ENCODE results near the gene DLG5. TPM values are rescaled to one million over a fixed set of nuclear protein-coding genes. Genes with fewer than 3 reads are reported as not detected.

Gene DLG5
- total RNA-seq, 1 experiment from 2014 or later, result 51.0 TPM

GRCh38 chr10:77904100-77904840 lies 22.3 kb downstream of the DLG5 start:
- no peak overlapping the region for H3K4me3 Mint-ChIP-seq (ENCODE audit: low read depth, unreplicated experiment)
- CTCF ChIA-PET, result interaction anchor here (0.7 kb wide), 1 partner anchor 58 kb away, joined by 5 read pairs; no protein-coding TSS in a partner anchor
- peaks cover 70% of the 10 kb centered on the region for H3K4me1 Mint-ChIP-seq (ENCODE audit: low read depth, unreplicated experiment)
- DNase-seq, result no peak
- intact Hi-C loops (cut with micrococcal nuclease; ENCODE audit: unreplicated experiment), result no loop called here
- peaks cover 7% of the 10 kb centered on the region for H3K36me3 Mint-ChIP-seq (ENCODE audit: insufficient read depth, unreplicated experiment)
- no TSS peak for BruUV-seq (replicated peaks)
- TF ChIP-seq, protein P1, sequence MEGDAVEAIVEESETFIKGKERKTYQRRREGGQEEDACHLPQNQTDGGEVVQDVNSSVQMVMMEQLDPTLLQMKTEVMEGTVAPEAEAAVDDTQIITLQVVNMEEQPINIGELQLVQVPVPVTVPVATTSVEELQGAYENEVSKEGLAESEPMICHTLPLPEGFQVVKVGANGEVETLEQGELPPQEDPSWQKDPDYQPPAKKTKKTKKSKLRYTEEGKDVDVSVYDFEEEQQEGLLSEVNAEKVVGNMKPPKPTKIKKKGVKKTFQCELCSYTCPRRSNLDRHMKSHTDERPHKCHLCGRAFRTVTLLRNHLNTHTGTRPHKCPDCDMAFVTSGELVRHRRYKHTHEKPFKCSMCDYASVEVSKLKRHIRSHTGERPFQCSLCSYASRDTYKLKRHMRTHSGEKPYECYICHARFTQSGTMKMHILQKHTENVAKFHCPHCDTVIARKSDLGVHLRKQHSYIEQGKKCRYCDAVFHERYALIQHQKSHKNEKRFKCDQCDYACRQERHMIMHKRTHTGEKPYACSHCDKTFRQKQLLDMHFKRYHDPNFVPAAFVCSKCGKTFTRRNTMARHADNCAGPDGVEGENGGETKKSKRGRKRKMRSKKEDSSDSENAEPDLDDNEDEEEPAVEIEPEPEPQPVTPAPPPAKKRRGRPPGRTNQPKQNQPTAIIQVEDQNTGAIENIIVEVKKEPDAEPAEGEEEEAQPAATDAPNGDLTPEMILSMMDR (IDR thresholded peaks at IDR 0.05; ENCODE audit: unreplicated experiment), result no peak
- no peak overlapping the region for H3K27ac Mint-ChIP-seq (ENCODE audit: unreplicated experiment)
- no peaks in the 10 kb centered on the region for H3K9me3 Mint-ChIP-seq (ENCODE audit: low read depth, unreplicated experiment)
- H3K27me3 Mint-ChIP-seq (ENCODE audit: unreplicated experiment), result no peaks in the 10 kb centered on the region

DNA sequence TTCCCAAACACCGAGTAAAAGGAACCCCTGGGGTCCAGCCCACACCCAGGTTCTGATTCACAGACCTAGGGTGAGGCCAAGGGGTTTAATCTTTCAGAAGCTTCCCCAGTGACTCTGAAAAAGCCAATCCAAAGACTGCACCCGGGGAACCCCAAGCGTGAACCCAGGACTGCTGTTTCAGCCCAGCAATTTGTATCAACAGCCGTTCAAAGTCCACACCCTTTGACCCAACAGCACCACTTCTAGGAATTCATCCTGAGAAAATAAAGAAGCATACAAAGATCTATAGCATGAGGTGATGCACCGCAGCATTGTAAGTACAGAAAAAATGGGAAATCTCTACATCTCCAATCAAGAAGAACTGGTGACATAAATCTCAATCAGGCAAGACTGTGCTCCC lies 24.4 kb downstream of the DLG5 start:
- intact Hi-C loops (cut with micrococcal nuclease; ENCODE audit: unreplicated experiment), result no loop called here
- H3K27me3 Mint-ChIP-seq (ENCODE audit: unreplicated experiment), result no peaks in the 10 kb centered on the region
- no peak overlapping the region for H3K27ac Mint-ChIP-seq (ENCODE audit: unreplicated experiment)
- no peak for DNase-seq
- H3K9me3 Mint-ChIP-seq (ENCODE audit: low read depth, unreplicated experiment), result no peaks in the 10 kb centered on the region
- CTCF ChIA-PET, result no interaction called here
- H3K4me1 Mint-ChIP-seq (ENCODE audit: low read depth, unreplicated experiment), result peaks cover 68% of the 10 kb centered on the region
- TF ChIP-seq, protein P1 (IDR thresholded peaks at IDR 0.05; ENCODE audit: unreplicated experiment), result no peak
- H3K36me3 Mint-ChIP-seq (ENCODE audit: insufficient read depth, unreplicated experiment), result no peaks in the 10 kb centered on the region
- no TSS peak for BruUV-seq (replicated peaks)
- H3K4me3 Mint-ChIP-seq (ENCODE audit: low read depth, unreplicated experiment), result no peak overlapping the region

- no peaks in the 10 kb centered on the region for H3K36me3 Mint-ChIP-seq (ENCODE audit: insufficient read depth, unreplicated experiment)
- H3K27ac Mint-ChIP-seq (ENCODE audit: unreplicated experiment), result no peak overlapping the region
- BruUV-seq (replicated peaks), result no TSS peak
- H3K27me3 Mint-ChIP-seq (ENCODE audit: unreplicated experiment), result no peaks in the 10 kb centered on the region
- no peaks in the 10 kb centered on the region for H3K9me3 Mint-ChIP-seq (ENCODE audit: low read depth, unreplicated experiment)
- intact Hi-C loops (cut with micrococcal nuclease; ENCODE audit: unreplicated experiment), result no loop called here
- CTCF ChIA-PET, result no interaction called here
- TF ChIP-seq, protein P1 (IDR thresholded peaks at IDR 0.05; ENCODE audit: unreplicated experiment), result no peak
- H3K4me1 Mint-ChIP-seq (ENCODE audit: low read depth, unreplicated experiment), result peaks cover 64% of the 10 kb centered on the region
- no peak overlapping the region for H3K4me3 Mint-ChIP-seq (ENCODE audit: low read depth, unreplicated experiment)
- DNase-seq, result no peak
Observed at GRCh38 chr10:77901743-77902142, 24.8 kb downstream of the DLG5 start.

DNA sequence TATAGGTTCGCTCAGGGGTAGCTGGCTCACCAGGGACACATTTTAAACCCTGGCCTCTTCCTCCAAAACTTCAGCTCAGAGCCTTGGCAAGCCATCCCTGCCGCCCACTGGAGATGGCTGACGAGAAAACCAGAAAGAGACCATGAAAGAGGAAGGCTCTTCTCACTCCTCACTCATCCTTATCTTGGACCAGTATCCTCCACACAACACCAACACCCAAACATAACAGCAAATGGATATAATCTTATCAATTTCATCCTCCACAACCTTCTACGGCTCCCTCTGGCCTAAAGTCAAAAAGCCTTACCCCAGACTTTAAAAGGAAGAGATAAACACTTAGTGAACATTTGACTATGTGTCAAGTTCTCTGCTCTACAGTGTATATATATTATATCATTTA lies 26.9 kb downstream of the DLG5 start:
- Mint-ChIP-seq H3K27me3 (ENCODE audit: unreplicated experiment) (no peaks in the 10 kb centered on the region), H3K9me3 (ENCODE audit: low read depth, unreplicated experiment) (no peaks in the 10 kb centered on the region), H3K4me1 (ENCODE audit: low read depth, unreplicated experiment) (peaks cover 51% of the 10 kb centered on the region), H3K4me3 (ENCODE audit: low read depth, unreplicated experiment) (peak overlapping the region; percentile 48), H3K36me3 (ENCODE audit: insufficient read depth, unreplicated experiment) (peaks cover 4% of the 10 kb centered on the region), H3K27ac (ENCODE audit: unreplicated experiment) (peak overlapping the region; percentile 14)
- no TSS peak for BruUV-seq (replicated peaks)
- TF ChIP-seq, protein P1 (IDR thresholded peaks at IDR 0.05; ENCODE audit: unreplicated experiment), result no peak
- intact Hi-C loops (cut with micrococcal nuclease; ENCODE audit: unreplicated experiment), result no loop called here
- no peak for DNase-seq
- CTCF ChIA-PET, result interaction anchor here (0.6 to 1.9 kb wide), 6 partner anchors 10 to 80 kb away, joined by 3 to 10 read pairs (median 4); partner anchors contain the start of gene DLG5

All from Calu3 (cell line).